Mammary epithelial cell (primary cell): Measurements from ENCODE around the gene EGFL6.

ENCODE experiments used
- CTCF ChIP-seq, 2 donors: IDR thresholded peaks in 1 of 2; conservative IDR thresholded peaks in 1 of 2; 2 replicates each; pipeline ENCODE4 v1.5.1; 2011 to 2012; ENCODE audit warnings: inconsistent platforms in 2 of 2, low read length in 2 of 2, mild to moderate bottlenecking in 2 of 2, control low read depth in 1 of 2, low read depth in 1 of 2; ENCODE audit not compliant: insufficient read depth in 1 of 2; ENCODE audit errors: extremely low read depth in 1 of 2
- EZH2 ChIP-seq: IDR thresholded peaks from 2 replicates; pipeline ENCODE4 v1.6.1; 2012; ENCODE audit warnings: low read length, inconsistent platforms, borderline replicate concordance

- no peak for TF ChIP-seq CTCF (conservative IDR thresholded peaks at IDR 0.05 in 1 of 2, IDR thresholded peaks at IDR 0.05 in 1 of 2; ENCODE audit: extremely low read depth in 1 of 2, insufficient read depth in 1 of 2, low read depth in 1 of 2, low read length in 2 of 2)
- TF ChIP-seq EZH2: no peak
Observed at GRCh38 chrX:13669246-13669737, 99.9 kb downstream of the EGFL6 start.
